OCI-LY1 (cell line): ENCODE results near the gene WNT11.

Source experiments
- H2AFZ ChIP-seq: fragments of 200-600 bp; sonication (generic), shearing (Covaris generic); 2 replicates; pipeline ENCODE4 v1.6.0; 2014; ENCODE audit warnings: antibody characterized with exemption, mild to moderate bottlenecking, low read length
- H3F3A ChIP-seq: fragments of 200-600 bp; sonication (generic), shearing (Covaris generic); 2 replicates; pipeline ENCODE4 v1.6.0; 2014; ENCODE audit warnings: mild to moderate bottlenecking, antibody characterized with exemption, low read length, moderate library complexity; ENCODE audit not compliant: insufficient read depth
- H3K27ac ChIP-seq: fragments of 200-600 bp; sonication (generic); 2 replicates; pipeline ENCODE4 v1.5.1; 2014; ENCODE audit warnings: low read length, mixed run types, mild to moderate bottlenecking, low read depth; ENCODE audit not compliant: poor library complexity, severe bottlenecking
- H3K27me3 ChIP-seq: fragments of 200-600 bp; sonication (generic); 2 replicates; pipeline ENCODE4 v1.6.0; 2014; ENCODE audit warnings: antibody characterized with exemption, mild to moderate bottlenecking, low read length, moderate library complexity; ENCODE audit not compliant: insufficient read depth
- H3K36me3 ChIP-seq: fragments of 200-600 bp; sonication (generic); 2 replicates; pipeline ENCODE4 v1.6.1; 2014; ENCODE audit warnings: mild to moderate bottlenecking, antibody characterized with exemption, low read length, moderate library complexity, mixed read lengths; ENCODE audit not compliant: insufficient read depth
- H3K4me1 ChIP-seq: fragments of 200-600 bp; sonication (generic); 2 replicates; pipeline ENCODE4 v1.5.1; 2014; ENCODE audit warnings: mild to moderate bottlenecking, low read length, moderate library complexity; ENCODE audit not compliant: insufficient read depth, severe bottlenecking
- H3K4me2 ChIP-seq: fragments of 200-600 bp; sonication (generic), shearing (Covaris generic); 2 replicates; pipeline ENCODE4 v1.6.1; 2014; ENCODE audit warnings: low read length
- H3K4me3 ChIP-seq: fragments of 200-600 bp; sonication (generic); 2 replicates; pipeline ENCODE4 v1.5.1; 2014; ENCODE audit warnings: low read length, low read depth, mild to moderate bottlenecking, mixed read lengths; ENCODE audit not compliant: poor library complexity, severe bottlenecking
- H3K79me2 ChIP-seq: fragments of 200-600 bp; shearing (Covaris generic); 2 replicates; pipeline ENCODE4 v1.6.1; 2016; ENCODE audit warnings: mixed run types, low read length, mixed read lengths; ENCODE audit not compliant: insufficient read depth
- H3K9ac ChIP-seq: fragments of 200-600 bp; sonication (generic), shearing (Covaris generic); 2 replicates; pipeline ENCODE4 v1.6.1; 2014; ENCODE audit warnings: mild to moderate bottlenecking, low read length, mixed read lengths
- H3K9me2 ChIP-seq: fragments of 200-600 bp; sonication (generic), shearing (Covaris generic); 2 replicates; pipeline ENCODE4 v1.6.1; 2014; ENCODE audit warnings: low read depth, mild to moderate bottlenecking, low read length, mixed read lengths
- H3K9me3 ChIP-seq: fragments of 200-600 bp; shearing (Covaris generic); 2 replicates; pipeline ENCODE4 v1.6.1; 2014; ENCODE audit warnings: low read length, mixed read lengths
- H4K20me1 ChIP-seq: fragments of 200-600 bp; sonication (generic), shearing (Covaris generic); 2 replicates; pipeline ENCODE4 v1.6.0; 2016; ENCODE audit warnings: mild to moderate bottlenecking, low read length; ENCODE audit not compliant: insufficient read depth
- CTCF ChIP-seq: fragments of 200-600 bp; sonication (generic), shearing (Covaris generic); IDR thresholded peaks from 2 replicates; pipeline ENCODE4 v1.5.1; 2017; ENCODE audit warnings: mild to moderate bottlenecking, antibody characterized with exemption, low read length, moderate library complexity, mixed read lengths
- EZH2 ChIP-seq: fragments of 200-600 bp; sonication (generic), shearing (Covaris generic); IDR thresholded peaks from 2 replicates; pipeline ENCODE4 v1.8.0; 2017; ENCODE audit warnings: borderline replicate concordance, mixed run types, mild to moderate bottlenecking, antibody characterized with exemption, low read length, moderate library complexity, mixed read lengths

WNT11 gene

GRCh38 chr11:76157891-76158290, 48.4 kb downstream of the WNT11 start:
- Histone ChIP-seq H3K4me1 (peaks cover 7% of the 10 kb centered on the region), H3K4me2 (no peak overlapping the region)
- no peak for TF ChIP-seq EZH2
- TF ChIP-seq CTCF: no peak

GRCh38 chr11:76156971-76157427, 49.3 kb downstream of the WNT11 start:
- Histone ChIP-seq H3K9me2 (no peaks in the 10 kb centered on the region), H3K4me3 (no peak overlapping the region), H3K4me2 (no peak overlapping the region), H3K9me3 (no peaks in the 10 kb centered on the region), H3K27me3 (no peaks in the 10 kb centered on the region; the same call in 1 of the 2 replicates), H2AFZ (no peak overlapping the region), H3K27ac (no peak overlapping the region), H3F3A (no peaks in the 10 kb centered on the region), H3K36me3 (no peaks in the 10 kb centered on the region), H3K4me1 (peaks cover 16% of the 10 kb centered on the region), H3K79me2 (no peaks in the 10 kb centered on the region), H3K9ac (no peak overlapping the region), H4K20me1 (no peaks in the 10 kb centered on the region)
- TF ChIP-seq EZH2 (no peak), CTCF (no peak)

More at GRCh38 chr11:76157891-76158290, 48.4 kb downstream of the WNT11 start:
- Histone ChIP-seq H3K4me3 (no peak overlapping the region), H3K9ac (no peak overlapping the region), H3K9me2 (no peaks in the 10 kb centered on the region), H2AFZ (no peak overlapping the region), H3K27me3 (no peaks in the 10 kb centered on the region; the same call in 1 of the 2 replicates), H3K9me3 (no peaks in the 10 kb centered on the region), H3K27ac (no peak overlapping the region), H3K36me3 (no peaks in the 10 kb centered on the region), H3K79me2 (no peaks in the 10 kb centered on the region), H3F3A (no peaks in the 10 kb centered on the region), H4K20me1 (no peaks in the 10 kb centered on the region)

DNA sequence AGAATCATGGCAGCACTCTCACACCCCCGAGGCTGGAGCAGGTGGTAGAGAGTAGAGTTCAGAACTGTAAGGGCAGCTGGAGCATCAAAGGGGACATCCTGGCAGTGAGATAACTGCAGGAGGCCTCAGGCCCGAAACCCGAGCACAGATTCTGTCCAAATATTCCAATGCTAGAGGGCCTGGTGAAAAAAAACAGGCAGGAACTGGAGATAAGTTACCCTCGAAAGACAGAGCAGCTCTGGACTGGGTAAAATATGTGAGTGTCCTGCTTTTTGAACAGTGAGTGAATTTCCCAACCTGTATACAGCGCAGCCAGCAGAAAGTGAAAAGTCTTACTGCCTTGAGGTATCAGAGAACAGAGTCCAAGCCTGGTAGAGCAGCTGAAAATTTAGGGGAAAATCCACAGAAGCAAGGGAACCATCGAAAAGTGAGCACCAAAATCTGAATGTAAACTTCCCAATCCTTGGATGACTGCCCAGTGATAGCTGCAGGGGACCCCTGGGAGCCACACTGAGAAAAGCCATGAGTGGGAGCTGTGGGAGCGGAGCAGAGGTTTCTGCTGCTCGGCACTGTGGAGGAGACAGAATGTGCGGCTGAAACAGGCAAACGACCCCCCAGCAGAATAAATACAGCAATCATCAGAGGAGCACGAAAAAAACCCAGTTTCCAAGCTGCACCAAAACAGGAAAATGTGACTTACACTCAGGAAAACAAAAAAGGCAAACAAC, 50.6 kb downstream of the WNT11 start:
- no peak overlapping the region for H3K9ac ChIP-seq
- H3K4me1 ChIP-seq: peaks cover 19% of the 10 kb centered on the region
- no peaks in the 10 kb centered on the region; the same call in 1 of the 2 replicates for H3K27me3 ChIP-seq
- no peaks in the 10 kb centered on the region for H3K9me3 ChIP-seq
- TF ChIP-seq CTCF (no peak), EZH2 (no peak)
- no peaks in the 10 kb centered on the region for H3K9me2 ChIP-seq
- no peak overlapping the region for H3K4me2 ChIP-seq
- H3K4me3 ChIP-seq: no peak overlapping the region
- H3K36me3 ChIP-seq: no peaks in the 10 kb centered on the region
- no peak overlapping the region for H2AFZ ChIP-seq
- no peaks in the 10 kb centered on the region for H4K20me1 ChIP-seq
- no peak overlapping the region for H3K27ac ChIP-seq
- H3F3A ChIP-seq: no peaks in the 10 kb centered on the region
- no peaks in the 10 kb centered on the region for H3K79me2 ChIP-seq
